HG03159 (cell line): ENCODE results near the gene PDZD7.
A peak's percentile ranks its signal among the peaks of the same experiment; 100 is the strongest.

Experiments used
- ATAC-seq: cut with Tn5 transposase; IDR thresholded peaks from one replicate; pipeline ENCODE4 v1.9.1; 2021; ENCODE audit warnings: mild to moderate bottlenecking, moderate library complexity; ENCODE audit not compliant: unreplicated experiment

The PDZD7 gene

GRCh38 chr10:101005361-101005760, 25.6 kb downstream of the PDZD7 start:
- no peak for ATAC-seq

GRCh38 chr10:101003639-101004206, 27.2 kb downstream of the PDZD7 start:
- ATAC-seq: no peak

GRCh38 chr10:101002456-101002855, 28.5 kb downstream of the PDZD7 start:
- no peak for ATAC-seq

GRCh38 chr10:101001659-101002035, 29.3 kb downstream of the PDZD7 start:
- ATAC-seq: no peak

- ATAC-seq: no peak
Observed at GRCh38 chr10:101000915-101001658, 29.8 kb downstream of the PDZD7 start.

- ATAC-seq: no peak
Observed at GRCh38 chr10:101000127-101000914, 30.6 kb downstream of the PDZD7 start.

GRCh38 chr10:100999742-101000126, 31.2 kb downstream of the PDZD7 start, which contains the start of gene LZTS2:
Gene LZTS2, plus strand, starts transcription at chr10:100999808. Its CDS starts 2,731 bp downstream, at chr10:101002539.
- ATAC-seq: peak; percentile 9

GRCh38 chr10:100998991-100999741, 31.8 kb downstream of the PDZD7 start:
- peak; percentile 44 for ATAC-seq

GRCh38 chr10:100998183-100998990, 32.5 kb downstream of the PDZD7 start:
- ATAC-seq: no peak

GRCh38 chr10:100997360-100998182, 33.4 kb downstream of the PDZD7 start:
- peak; percentile 32 for ATAC-seq

- ATAC-seq: peak; percentile 16
Observed at GRCh38 chr10:100996678-100997359, 34.1 kb downstream of the PDZD7 start.

- no peak for ATAC-seq
Observed at GRCh38 chr10:100995181-100995580, 35.7 kb downstream of the PDZD7 start.

GRCh38 chr10:100993986-100994708, 36.8 kb downstream of the PDZD7 start:
- ATAC-seq: no peak

GRCh38 chr10:100989088-100989487, 41.8 kb downstream of the PDZD7 start:
- no peak for ATAC-seq

GRCh38 chr10:100988166-100988565, 42.8 kb downstream of the PDZD7 start:
- no peak for ATAC-seq

- peak; percentile 8 for ATAC-seq
Observed at GRCh38 chr10:100987685-100988049, 43.3 kb downstream of the PDZD7 start.

GRCh38 chr10:100986952-100987684, 43.8 kb downstream of the PDZD7 start, which contains the start of the genes MRPL43 and TWNK:
Gene MRPL43, minus strand, starts transcription at chr10:100987497. Its CDS starts 54 bp downstream, at chr10:100987443.
Gene TWNK, plus strand, starts transcription at chr10:100987543. Its CDS starts 668 bp downstream, at chr10:100988211.
- ATAC-seq: peak; percentile 78
